C4-2B (cell line): ENCODE results near the gene SRBD1.

Experiments used
- CTCF ChIP-seq: fragments of 450-650 bp; conservative IDR thresholded peaks from 2 replicates; pipeline ENCODE4 v1.5.1; 2017; ENCODE audit warnings: mild to moderate bottlenecking
- ZFX ChIP-seq: fragments of 450-650 bp; IDR thresholded peaks from 2 replicates; pipeline ENCODE4 v1.6.1; 2017

- no peak for TF ChIP-seq CTCF
- TF ChIP-seq ZFX = no peak
These were observed 12.5 kb downstream of the SRBD1 start for GRCh38 chr2:45598545-45598944.
